Kidney (tissue), 14 donors: Measurements from ENCODE around the gene SLIT1. TPM values are rescaled to one million over a fixed set of nuclear protein-coding genes. Genes with fewer than 3 reads are reported as not detected.

ENCODE experiments used
- DNase-seq, 5 donors: peaks; one replicate each; pipeline ENCODE4 v3.0.0-alpha.2; 2013 to 2020
- FAIRE-seq: peaks from 2 replicates; lab custom pipeline; 2012; peaks lifted over from hg19 to GRCh38; lab: Jason Lieb, UNC
- H3K27ac ChIP-seq, 2 donors: one replicate each; pipeline ENCODE4 v1.7.0; 2013; ENCODE audit warnings: low read depth in 2 of 2, low read length in 2 of 2, inconsistent platforms in 1 of 2
- H3K27me3 ChIP-seq: one replicate; pipeline ENCODE4 v1.7.1; 2013; ENCODE audit warnings: low read length, inconsistent platforms; ENCODE audit not compliant: control insufficient read depth, insufficient read depth
- H3K36me3 ChIP-seq, 3 donors: one replicate each; pipeline versions ENCODE4 v1.7.0 to v1.7.1; 2013; ENCODE audit warnings: low read length in 3 of 3, control low read depth in 1 of 3, inconsistent platforms in 1 of 3; ENCODE audit not compliant: insufficient read depth in 3 of 3, control insufficient read depth in 2 of 3
- H3K4me1 ChIP-seq, 3 donors: one replicate each; pipeline versions ENCODE4 v1.7.0 to v1.7.1; 2013; ENCODE audit warnings: low read length in 3 of 3, inconsistent platforms in 1 of 3, low read depth in 1 of 3; ENCODE audit not compliant: control insufficient read depth in 2 of 3, insufficient read depth in 2 of 3
- H3K4me3 ChIP-seq, 3 donors: one replicate each; pipeline versions ENCODE4 v1.7.0 to v1.8.1; 2013; ENCODE audit warnings: low read length in 3 of 3, control low read depth in 1 of 3, inconsistent platforms in 1 of 3
- H3K9ac ChIP-seq, 3 donors: one replicate each; pipeline versions ENCODE4 v1.7.0 to v1.7.1; 2013; ENCODE audit warnings: low read length in 3 of 3, control low read depth in 1 of 3, inconsistent platforms in 1 of 3
- H3K9me3 ChIP-seq, 3 donors: one replicate each; pipeline versions ENCODE4 v1.7.0 to v1.7.1; 2013; ENCODE audit warnings: low read length in 3 of 3, control low read depth in 1 of 3, inconsistent platforms in 1 of 3; ENCODE audit not compliant: control insufficient read depth in 2 of 3, insufficient read depth in 1 of 3
- intact Hi-C: fragments of 100-400 bp; cut with DNase I; formaldehyde crosslinking; loops from one replicate; pipeline ENCODE4 v1.11.1; 2022
- polyA plus RNA-seq: library from polyadenylated mRNA; stranded (reverse); fragments of 350-450 nt; fragmentation: Illumina TruSeq; extraction: RNeasy Lipid Tissue Mini Kit (QIAGEN cat#74804); gene quantifications from one replicate; pipeline ENCODE4 v1.2.3, GENCODE V29; 2014; ENCODE audit warnings: low read depth, low replicate concordance; ENCODE audit not compliant: insufficient read depth
- total RNA-seq: library from RNA; stranded (reverse); fragmentation: NEBNext Ultra II Directional; extraction: Animal tissue kit (Norgen Biotek cat#: 25700); gene quantifications from one replicate; pipeline ENCODE4 v1.2.1, GENCODE V29; 2021
- TF ChIP-seq, protein P1 (sequence below): IDR thresholded peaks from 3 replicates; pipeline ENCODE4 v1.5.1; 2012; ENCODE audit warnings: mild to moderate bottlenecking, moderate library complexity, borderline replicate concordance; ENCODE audit not compliant: insufficient read depth; ENCODE audit errors: extremely low read depth
- donor health status: control.
- donor health status: control.
- donor health status: control.
- donor health status: control.
- donor health status: control.
- donor health status: DM: yes; HTN: yes; CAD: no.
- donor health status: Normal renal cell carcinoma (clear cell type).

The SLIT1 gene
- total and polyA plus RNA-seq, 2 donors from 2014 or later: 0.06 to 0.35 TPM

GRCh38 chr10:96995851-96996250 is 189.9 kb downstream of the SLIT1 start:
- no peaks in the 10 kb centered on the region for H3K27me3 ChIP-seq
- H3K4me1 ChIP-seq: no peaks in the 10 kb centered on the region
- H3K4me3 ChIP-seq: no peak overlapping the region
- FAIRE-seq (no peak), DNase-seq (peak in 3 of 5 donors; percentile 46 to 64 (median 58))
- H3K9me3 ChIP-seq: no peaks in the 10 kb centered on the region
- H3K9ac ChIP-seq: no peak overlapping the region
- H3K27ac ChIP-seq: no peak overlapping the region
- TF ChIP-seq, protein P1, sequence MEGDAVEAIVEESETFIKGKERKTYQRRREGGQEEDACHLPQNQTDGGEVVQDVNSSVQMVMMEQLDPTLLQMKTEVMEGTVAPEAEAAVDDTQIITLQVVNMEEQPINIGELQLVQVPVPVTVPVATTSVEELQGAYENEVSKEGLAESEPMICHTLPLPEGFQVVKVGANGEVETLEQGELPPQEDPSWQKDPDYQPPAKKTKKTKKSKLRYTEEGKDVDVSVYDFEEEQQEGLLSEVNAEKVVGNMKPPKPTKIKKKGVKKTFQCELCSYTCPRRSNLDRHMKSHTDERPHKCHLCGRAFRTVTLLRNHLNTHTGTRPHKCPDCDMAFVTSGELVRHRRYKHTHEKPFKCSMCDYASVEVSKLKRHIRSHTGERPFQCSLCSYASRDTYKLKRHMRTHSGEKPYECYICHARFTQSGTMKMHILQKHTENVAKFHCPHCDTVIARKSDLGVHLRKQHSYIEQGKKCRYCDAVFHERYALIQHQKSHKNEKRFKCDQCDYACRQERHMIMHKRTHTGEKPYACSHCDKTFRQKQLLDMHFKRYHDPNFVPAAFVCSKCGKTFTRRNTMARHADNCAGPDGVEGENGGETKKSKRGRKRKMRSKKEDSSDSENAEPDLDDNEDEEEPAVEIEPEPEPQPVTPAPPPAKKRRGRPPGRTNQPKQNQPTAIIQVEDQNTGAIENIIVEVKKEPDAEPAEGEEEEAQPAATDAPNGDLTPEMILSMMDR: no peak
- H3K36me3 ChIP-seq: no peaks in the 10 kb centered on the region
- intact Hi-C loops: no loop called here

DNA sequence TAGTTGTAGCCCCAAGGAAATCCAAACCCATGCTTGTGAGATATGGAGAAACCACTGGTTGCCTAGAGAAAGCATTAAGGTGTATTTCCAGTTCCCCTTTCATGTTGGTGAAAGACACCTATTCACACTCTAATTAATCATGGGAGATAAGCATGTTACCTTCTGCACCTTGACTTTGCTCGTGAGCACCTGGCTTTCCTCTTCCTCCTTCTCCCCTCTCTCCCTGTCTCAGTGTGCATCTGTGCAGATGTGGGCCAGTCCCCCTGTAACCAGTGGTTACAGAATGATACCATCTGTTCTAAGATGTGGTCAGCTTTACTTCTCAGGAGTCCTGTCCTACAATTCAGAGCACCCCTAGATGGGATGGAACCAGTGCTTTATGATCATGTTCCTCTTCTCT is 193.0 kb downstream of the SLIT1 start:
- H3K4me3 ChIP-seq: no peak overlapping the region
- H3K27ac ChIP-seq: no peak overlapping the region
- no peaks in the 10 kb centered on the region for H3K36me3 ChIP-seq
- DNase-seq (no peak), FAIRE-seq (no peak)
- H3K27me3 ChIP-seq: no peaks in the 10 kb centered on the region
- intact Hi-C loops: no loop called here
- H3K9me3 ChIP-seq: no peaks in the 10 kb centered on the region
- TF ChIP-seq, protein P1: no peak
- no peak overlapping the region for H3K9ac ChIP-seq
- no peaks in the 10 kb centered on the region for H3K4me1 ChIP-seq

- Histone ChIP-seq H3K36me3 (no peaks in the 10 kb centered on the region), H3K9ac (no peak overlapping the region), H3K4me1 (no peaks in the 10 kb centered on the region), H3K27me3 (no peaks in the 10 kb centered on the region), H3K4me3 (no peak overlapping the region), H3K9me3 (no peaks in the 10 kb centered on the region), H3K27ac (no peak overlapping the region)
- TF ChIP-seq, protein P1: no peak
- FAIRE-seq (no peak), DNase-seq (no peak)
- intact Hi-C loops: no loop called here
These were observed 194.4 kb downstream of the SLIT1 start for GRCh38 chr10:96991313-96991841.

GRCh38 chr10:96988426-96988825 is 197.3 kb downstream of the SLIT1 start:
- H3K36me3 ChIP-seq: no peaks in the 10 kb centered on the region
- intact Hi-C loops: no loop called here
- H3K9me3 ChIP-seq: no peaks in the 10 kb centered on the region
- DNase-seq (peak in 3 of 5 donors; percentile 68 to 89 (median 86)), FAIRE-seq (no peak)
- no peak overlapping the region for H3K4me3 ChIP-seq
- no peaks in the 10 kb centered on the region for H3K27me3 ChIP-seq
- H3K27ac ChIP-seq: no peak overlapping the region
- no peaks in the 10 kb centered on the region for H3K4me1 ChIP-seq
- TF ChIP-seq, protein P1: no peak
- no peak overlapping the region for H3K9ac ChIP-seq
